ENCODE measurements around the gene GLDN. TPM values are rescaled to one million over a fixed set of nuclear protein-coding genes. Genes with fewer than 3 reads are reported as not detected.

Gene GLDN
- total RNA-seq, 2 experiments from 2014 or later = not detected

DNA sequence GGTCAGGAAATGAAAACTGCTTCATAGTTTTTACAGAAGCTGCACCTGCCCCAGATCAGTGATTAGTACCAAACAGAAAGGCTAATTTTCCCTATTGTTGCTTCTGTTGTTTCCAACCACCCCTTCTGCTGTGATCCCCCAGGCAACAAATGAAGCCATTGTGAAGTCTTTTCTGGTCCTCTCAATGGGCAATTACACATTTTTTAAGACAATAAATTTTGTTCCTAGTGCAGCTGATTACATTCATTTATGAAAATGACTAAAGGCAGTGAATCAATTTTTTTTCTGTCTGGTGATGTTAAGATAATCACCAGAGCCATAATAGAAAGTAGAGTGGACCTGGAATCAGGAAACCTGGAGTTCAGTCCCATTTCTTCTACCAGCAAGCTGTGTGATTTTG, 32.7 kb downstream of the GLDN start:
- ATAC-seq (no peak), DNase-seq (no peak)
- no peak overlapping the region for H3K4me3 Mint-ChIP-seq
- CTCF ChIA-PET = no interaction called here
- no peaks in the 10 kb centered on the region for H3K9me3 Mint-ChIP-seq (ENCODE audit: low read depth)
- H3K4me1 Mint-ChIP-seq = peaks cover 3% of the 10 kb centered on the region
- H3K36me3 Mint-ChIP-seq = no peaks in the 10 kb centered on the region
- peaks cover 3% of the 10 kb centered on the region for H3K27me3 Mint-ChIP-seq
- H3K27ac Mint-ChIP-seq = no peak overlapping the region

GRCh38 chr15:51375966-51376640, 34.6 kb downstream of the GLDN start:
- no peak overlapping the region for H3K27ac Mint-ChIP-seq
- H3K4me1 Mint-ChIP-seq = no peaks in the 10 kb centered on the region
- peaks cover 7% of the 10 kb centered on the region for H3K27me3 Mint-ChIP-seq
- CTCF ChIA-PET = interaction anchor here (1.2 to 2.6 kb wide), 2 partner anchors 26 to 214 kb away, joined by 3 to 12 read pairs; no protein-coding TSS in a partner anchor
- H3K36me3 Mint-ChIP-seq = no peaks in the 10 kb centered on the region
- no peaks in the 10 kb centered on the region for H3K9me3 Mint-ChIP-seq (ENCODE audit: low read depth)
- no peak for DNase-seq
- no peak overlapping the region for H3K4me3 Mint-ChIP-seq
- no peak for ATAC-seq

DNA sequence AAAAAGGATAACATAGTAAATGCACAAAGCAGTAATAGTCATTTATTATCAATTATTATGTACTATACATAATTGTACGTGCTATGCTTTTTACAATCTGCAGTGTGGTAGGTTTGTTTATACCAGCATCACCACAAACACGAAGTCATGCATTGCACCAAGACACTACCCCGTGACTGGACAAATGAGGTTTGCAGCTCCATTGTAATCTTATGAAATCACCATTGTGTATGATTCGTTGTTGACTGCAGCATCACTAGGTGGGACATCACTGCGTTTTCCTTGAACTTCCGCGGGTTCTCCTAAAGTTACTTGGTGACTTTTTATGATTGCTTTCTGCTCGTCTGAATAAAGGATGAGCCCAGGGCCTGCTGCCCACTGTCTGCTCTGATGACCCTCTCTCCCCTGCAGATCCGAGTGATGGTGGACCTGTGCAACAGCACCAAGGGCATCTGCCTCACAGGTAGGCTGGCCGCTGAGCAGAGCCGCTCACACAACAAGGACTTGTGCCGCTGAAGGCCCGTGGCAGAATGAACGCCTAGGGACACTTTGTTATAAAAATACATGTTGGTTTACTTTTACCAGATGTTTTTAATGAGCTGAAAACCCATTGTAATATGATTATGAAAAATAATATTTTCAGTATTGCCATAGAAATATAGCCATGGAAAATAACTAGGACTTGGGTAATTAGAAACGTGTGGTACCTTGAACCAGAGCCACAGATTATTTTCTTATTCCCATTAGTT, 35.8 kb downstream of the GLDN start:
- peaks cover 13% of the 10 kb centered on the region for H3K27me3 Mint-ChIP-seq
- no peaks in the 10 kb centered on the region for H3K4me1 Mint-ChIP-seq

GRCh38 chr15:51378406-51378805, 37.0 kb downstream of the GLDN start:
- DNase-seq = no peak
- Mint-ChIP-seq H3K4me3 (no peak overlapping the region), H3K36me3 (no peaks in the 10 kb centered on the region), H3K27ac (no peak overlapping the region), H3K9me3 (ENCODE audit: low read depth) (no peaks in the 10 kb centered on the region), H3K27me3 (peaks cover 17% of the 10 kb centered on the region), H3K4me1 (no peaks in the 10 kb centered on the region)
- CTCF ChIA-PET = interaction anchor here (1.5 to 1.9 kb wide), 2 partner anchors 96 to 216 kb away, joined by 5 to 6 read pairs; no protein-coding TSS in a partner anchor
- no peak for ATAC-seq

More for the DNA sequence above, 35.8 kb downstream of the GLDN start:
- DNase-seq (no peak), ATAC-seq (no peak)
- Mint-ChIP-seq H3K4me3 (no peak overlapping the region), H3K27ac (no peak overlapping the region), H3K36me3 (no peaks in the 10 kb centered on the region), H3K9me3 (ENCODE audit: low read depth) (no peaks in the 10 kb centered on the region)
- CTCF ChIA-PET = interaction anchor here (1.2 to 2.6 kb wide), 4 partner anchors 25 to 215 kb away, joined by 3 to 12 read pairs (median 6); no protein-coding TSS in a partner anchor

DNA sequence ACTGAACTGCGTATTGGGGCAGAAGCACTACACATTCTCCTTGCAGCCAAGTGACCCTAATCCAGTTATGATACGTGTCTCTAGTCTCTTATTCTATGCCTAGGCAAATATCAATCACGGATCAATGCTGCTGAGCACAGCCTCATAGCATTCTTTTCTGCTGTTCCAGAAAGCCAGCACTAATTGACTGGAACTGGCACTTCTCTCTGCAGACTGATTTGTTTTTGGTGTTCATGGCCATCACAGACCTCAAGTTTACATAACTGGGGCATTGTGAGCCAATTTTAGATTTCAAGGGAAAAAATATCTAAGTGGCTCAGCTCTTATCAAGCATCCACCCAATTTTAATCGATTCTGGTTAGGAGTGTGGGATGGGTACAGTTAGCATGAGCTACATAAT, 37.9 kb downstream of the GLDN start:
- ATAC-seq (no peak), DNase-seq (no peak)
- Mint-ChIP-seq H3K27ac (no peak overlapping the region), H3K4me3 (no peak overlapping the region), H3K27me3 (peaks cover 20% of the 10 kb centered on the region), H3K9me3 (ENCODE audit: low read depth) (no peaks in the 10 kb centered on the region), H3K36me3 (no peaks in the 10 kb centered on the region), H3K4me1 (no peaks in the 10 kb centered on the region)
- CTCF ChIA-PET = interaction anchor here (1.5 to 2.8 kb wide), 3 partner anchors 98 to 217 kb away, joined by 3 to 22 read pairs (median 6); no protein-coding TSS in a partner anchor

- DNase-seq = peak; percentile 68
These were observed 39.7 kb downstream of the GLDN start for GRCh38 chr15:51380999-51381806.

GRCh38 chr15:51382787-51383186, 41.3 kb downstream of the GLDN start:
- Mint-ChIP-seq H3K27ac (no peak overlapping the region), H3K27me3 (peaks cover 24% of the 10 kb centered on the region), H3K4me1 (no peaks in the 10 kb centered on the region), H3K9me3 (ENCODE audit: low read depth) (no peaks in the 10 kb centered on the region), H3K36me3 (no peaks in the 10 kb centered on the region), H3K4me3 (no peak overlapping the region)
- ATAC-seq (no peak), DNase-seq (no peak)
- CTCF ChIA-PET = interaction anchor here (0.7 to 1.0 kb wide), 3 partner anchors 22 to 294 kb away, joined by 3 to 4 read pairs (median 4); no protein-coding TSS in a partner anchor

More at GRCh38 chr15:51380999-51381806, 39.7 kb downstream of the GLDN start:
- H3K27ac Mint-ChIP-seq = no peak overlapping the region
- ATAC-seq = peak; percentile 82
- H3K4me3 Mint-ChIP-seq = no peak overlapping the region
- CTCF ChIA-PET = interaction anchor here (1.0 to 2.8 kb wide), 7 partner anchors 17 to 218 kb away, joined by 3 to 22 read pairs (median 4); no protein-coding TSS in a partner anchor
- H3K4me1 Mint-ChIP-seq = no peaks in the 10 kb centered on the region
- no peaks in the 10 kb centered on the region for H3K36me3 Mint-ChIP-seq
- H3K9me3 Mint-ChIP-seq (ENCODE audit: low read depth) = no peaks in the 10 kb centered on the region
- peaks cover 24% of the 10 kb centered on the region for H3K27me3 Mint-ChIP-seq

GRCh38 chr15:51386029-51386428, 44.6 kb downstream of the GLDN start:
- ATAC-seq = no peak
- Mint-ChIP-seq H3K36me3 (no peaks in the 10 kb centered on the region), H3K27ac (no peak overlapping the region), H3K4me1 (peaks cover 2% of the 10 kb centered on the region), H3K9me3 (ENCODE audit: low read depth) (no peaks in the 10 kb centered on the region), H3K4me3 (no peak overlapping the region), H3K27me3 (peaks cover 22% of the 10 kb centered on the region)
- CTCF ChIA-PET = no interaction called here
- DNase-seq = no peak

GRCh38 chr15:51386486-51386885, 45.0 kb downstream of the GLDN start:
- Mint-ChIP-seq H3K36me3 (no peaks in the 10 kb centered on the region), H3K27me3 (peaks cover 22% of the 10 kb centered on the region), H3K27ac (no peak overlapping the region), H3K4me1 (peaks cover 2% of the 10 kb centered on the region), H3K9me3 (ENCODE audit: low read depth) (no peaks in the 10 kb centered on the region), H3K4me3 (no peak overlapping the region)
- DNase-seq = no peak
- CTCF ChIA-PET = no interaction called here
- no peak for ATAC-seq

DNA sequence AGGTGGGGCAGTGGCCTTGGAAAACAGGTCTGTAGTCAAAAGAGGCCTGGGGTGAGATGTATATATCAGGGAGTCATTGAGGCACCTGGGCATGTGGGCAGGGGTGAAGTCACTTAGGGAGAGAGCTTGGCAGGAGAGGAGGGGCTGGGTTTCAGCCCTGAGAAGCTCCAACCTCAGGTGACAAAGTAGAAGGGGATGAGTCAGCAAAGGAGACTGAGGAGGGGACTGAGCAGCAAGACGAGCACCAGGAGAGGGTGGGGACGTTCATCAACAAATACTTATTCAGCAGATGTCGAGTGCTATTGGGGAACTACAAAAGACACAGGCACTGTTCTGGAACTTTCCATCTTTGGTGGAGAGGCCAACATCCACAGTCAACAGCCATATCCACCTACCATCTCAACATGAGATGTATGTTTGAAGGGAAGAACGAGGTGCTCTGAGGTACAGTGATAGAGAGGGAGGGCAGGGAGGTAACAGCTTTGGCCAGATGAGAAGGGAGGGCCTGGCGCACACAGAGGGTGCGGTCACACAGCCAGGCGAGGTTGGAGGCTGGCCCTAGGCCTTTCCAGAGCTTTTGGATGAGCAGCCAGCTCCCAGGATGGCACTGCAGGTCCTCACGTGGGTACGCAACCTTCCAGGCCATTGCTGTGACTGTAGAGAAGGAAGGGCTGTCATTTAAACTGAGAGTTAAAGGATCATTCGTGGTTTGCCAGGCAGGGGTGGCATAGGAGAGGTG, 45.7 kb downstream of the GLDN start:
- no peak for ATAC-seq
- H3K27ac Mint-ChIP-seq = no peak overlapping the region
- no peak for DNase-seq
- H3K4me1 Mint-ChIP-seq = peaks cover 2% of the 10 kb centered on the region
- no peaks in the 10 kb centered on the region for H3K36me3 Mint-ChIP-seq
- CTCF ChIA-PET = interaction anchor here (1.2 kb wide), 1 partner anchor 224 kb away, joined by 3 read pairs; no protein-coding TSS in a partner anchor
- peaks cover 17% of the 10 kb centered on the region for H3K27me3 Mint-ChIP-seq
- no peak overlapping the region for H3K4me3 Mint-ChIP-seq
- H3K9me3 Mint-ChIP-seq (ENCODE audit: low read depth) = no peaks in the 10 kb centered on the region

GRCh38 chr15:51387699-51388041, 46.2 kb downstream of the GLDN start:
- H3K27me3 Mint-ChIP-seq = peaks cover 16% of the 10 kb centered on the region

DNA sequence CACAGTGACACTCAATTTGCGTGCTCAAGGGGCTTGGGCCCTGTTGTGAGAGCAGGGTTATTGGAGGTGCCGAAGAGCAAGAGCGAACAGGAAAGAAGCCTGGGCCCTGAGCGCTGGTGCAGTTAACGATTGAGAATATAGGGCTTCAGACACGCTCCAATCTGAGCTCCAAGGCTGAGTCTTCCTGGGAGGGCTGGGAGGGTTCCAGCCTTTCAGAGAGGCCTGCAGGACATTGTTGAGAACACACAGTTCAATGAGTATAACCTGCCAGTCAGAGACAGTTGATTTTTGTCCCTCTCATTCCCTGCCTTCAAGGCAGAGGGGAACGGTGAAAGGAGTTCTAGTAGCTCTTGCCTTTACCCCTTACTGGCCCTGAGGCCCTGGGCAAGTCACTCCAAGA, 47.3 kb downstream of the GLDN start:
- Mint-ChIP-seq H3K4me1 (peaks cover 2% of the 10 kb centered on the region), H3K4me3 (no peak overlapping the region), H3K27ac (no peak overlapping the region), H3K27me3 (peaks cover 7% of the 10 kb centered on the region), H3K9me3 (ENCODE audit: low read depth) (no peaks in the 10 kb centered on the region), H3K36me3 (no peaks in the 10 kb centered on the region)
- DNase-seq = no peak
- CTCF ChIA-PET = no interaction called here
- ATAC-seq = no peak

More at GRCh38 chr15:51387699-51388041, 46.2 kb downstream of the GLDN start:
- ATAC-seq (no peak), DNase-seq (no peak)
- H3K4me1 Mint-ChIP-seq = peaks cover 2% of the 10 kb centered on the region
- CTCF ChIA-PET = interaction anchor here (1.2 kb wide), 1 partner anchor 225 kb away, joined by 3 read pairs; no protein-coding TSS in a partner anchor
- no peak overlapping the region for H3K4me3 Mint-ChIP-seq
- no peaks in the 10 kb centered on the region for H3K36me3 Mint-ChIP-seq
- H3K9me3 Mint-ChIP-seq (ENCODE audit: low read depth) = no peaks in the 10 kb centered on the region
- no peak overlapping the region for H3K27ac Mint-ChIP-seq
